HEK293 (cell line): ENCODE data around the gene FSHR.

ENCODE experiments used
- CTCF ChIA-PET: fragments of 350-600 bp; formaldehyde crosslinking; extraction: SDS; loops from one replicate; lab custom pipeline; 2021; ENCODE audit warnings: antibody characterized with exemption; lab: Yijun Ruan, JAX
- POLR2A ChIA-PET: fragments of 300-600 bp; formaldehyde crosslinking; extraction: SDS; loops from one replicate; lab custom pipeline; 2020; ENCODE audit warnings: antibody characterized with exemption, inconsistent platforms; lab: Yijun Ruan, JAX
- H3K27ac ChIP-seq: fragments of 200-500 bp; sonication (Bioruptor generic); 2 replicates; pipeline ENCODE4 v1.5.1; 2014; ENCODE audit warnings: low read depth, low read length, control low read depth, inconsistent platforms; ENCODE audit errors: extremely low read depth
- H3K36me3 ChIP-seq, 2 experiments: fragments of 200-500 bp in 1 of 2; sonication (Bioruptor generic) in 1 of 2; 1 replicate in 1 of 2; 2 replicates in 1 of 2; pipeline ENCODE4 v1.5.1; 2014 to 2017; ENCODE audit warnings: inconsistent platforms in 2 of 2, low read length in 2 of 2; ENCODE audit not compliant: control insufficient read depth in 2 of 2, insufficient read depth in 1 of 2
- H3K4me1 ChIP-seq: fragments of 200-500 bp; sonication (Bioruptor generic); 2 replicates; pipeline ENCODE4 v1.5.1; 2014; ENCODE audit warnings: mild to moderate bottlenecking, low read length, inconsistent platforms; ENCODE audit not compliant: control insufficient read depth, insufficient read depth
- H3K4me3 ChIP-seq: 2 replicates; pipeline ENCODE4 v1.5.1; 2011; ENCODE audit warnings: low read depth, mild to moderate bottlenecking, control low read depth, low read length, moderate library complexity
- H3K9me3 ChIP-seq: fragments of 200-500 bp; sonication (Bioruptor generic); 2 replicates; pipeline ENCODE4 v1.5.1; 2014; ENCODE audit warnings: low read depth, low read length, inconsistent platforms; ENCODE audit not compliant: control insufficient read depth, insufficient read depth
- GFI1B ChIP-seq: fragments of 450-650 bp; formaldehyde crosslinking; IDR thresholded peaks from 2 replicates; pipeline ENCODE4 v1.5.1; 2016; ENCODE audit warnings: missing biosample characterization, missing genetic modification characterization
- GLIS1 ChIP-seq: fragments of 450-650 bp; formaldehyde crosslinking; IDR thresholded peaks from 2 replicates; pipeline ENCODE4 v1.5.1; 2016; ENCODE audit warnings: missing biosample characterization, missing genetic modification characterization
- INSM2 ChIP-seq: fragments of 450-650 bp; formaldehyde crosslinking; IDR thresholded peaks from 2 replicates; pipeline ENCODE4 v1.5.1; 2016; ENCODE audit warnings: missing biosample characterization, missing genetic modification characterization
- KLF17 ChIP-seq: fragments of 450-650 bp; formaldehyde crosslinking; IDR thresholded peaks from 2 replicates; pipeline ENCODE4 v1.5.1; 2016; ENCODE audit warnings: missing biosample characterization, missing genetic modification characterization
- PBX3 ChIP-seq: sonication (generic); formaldehyde crosslinking; IDR thresholded peaks from 2 replicates; pipeline ENCODE4 v1.8.1; 2022; ENCODE audit warnings: mild to moderate bottlenecking, moderate library complexity, missing genetic modification reagents
- PRDM2 ChIP-seq: fragments of 450-650 bp; formaldehyde crosslinking; IDR thresholded peaks from 2 replicates; pipeline ENCODE4 v1.5.1; 2016; ENCODE audit warnings: missing biosample characterization, missing genetic modification characterization, borderline replicate concordance
- SCRT1 ChIP-seq: fragments of 450-650 bp; formaldehyde crosslinking; IDR thresholded peaks from 2 replicates; pipeline ENCODE4 v1.5.1; 2016; ENCODE audit warnings: missing biosample characterization, missing genetic modification characterization, borderline replicate concordance
- SP3 ChIP-seq: fragments of 450-650 bp; formaldehyde crosslinking; IDR thresholded peaks from 2 replicates; pipeline ENCODE4 v1.5.1; 2016; ENCODE audit warnings: missing biosample characterization, missing genetic modification characterization
- TSHZ1 ChIP-seq: fragments of 450-650 bp; formaldehyde crosslinking; IDR thresholded peaks from 2 replicates; pipeline ENCODE4 v1.5.1; 2016; ENCODE audit warnings: missing biosample characterization, missing genetic modification characterization, borderline replicate concordance
- ZFP69B ChIP-seq: fragments of 450-650 bp; formaldehyde crosslinking; IDR thresholded peaks from 2 replicates; pipeline ENCODE4 v1.5.1; 2016; ENCODE audit warnings: missing biosample characterization, missing genetic modification characterization
- ZNF174 ChIP-seq: fragments of 450-650 bp; formaldehyde crosslinking; IDR thresholded peaks from 2 replicates; pipeline ENCODE4 v1.5.0; 2017; ENCODE audit warnings: missing biosample characterization, mild to moderate bottlenecking, missing genetic modification characterization
- ZNF404 ChIP-seq: fragments of 450-650 bp; formaldehyde crosslinking; IDR thresholded peaks from 2 replicates; pipeline ENCODE4 v1.5.1; 2017; ENCODE audit warnings: missing biosample characterization, missing genetic modification characterization
- ZNF426 ChIP-seq: fragments of 450-650 bp; formaldehyde crosslinking; IDR thresholded peaks from 2 replicates; pipeline ENCODE4 v1.5.1; 2017; ENCODE audit warnings: missing biosample characterization, missing genetic modification characterization, mild to moderate bottlenecking, inconsistent platforms, moderate library complexity
- ZNF488 ChIP-seq: fragments of 450-650 bp; formaldehyde crosslinking; IDR thresholded peaks from 2 replicates; pipeline ENCODE4 v1.5.1; 2016; ENCODE audit warnings: missing biosample characterization, missing genetic modification characterization
- ZNF514 ChIP-seq: fragments of 450-650 bp; formaldehyde crosslinking; IDR thresholded peaks from 2 replicates; pipeline ENCODE4 v1.5.1; 2016; ENCODE audit warnings: missing biosample characterization, missing genetic modification characterization
- ZNF623 ChIP-seq: fragments of 450-650 bp; formaldehyde crosslinking; IDR thresholded peaks from 2 replicates; pipeline ENCODE4 v1.5.1; 2016; ENCODE audit warnings: missing biosample characterization, missing genetic modification characterization
- ZNF701 ChIP-seq: fragments of 450-650 bp; formaldehyde crosslinking; IDR thresholded peaks from 2 replicates; pipeline ENCODE4 v1.5.1; 2016; ENCODE audit warnings: missing biosample characterization, missing genetic modification characterization
- ZNF792 ChIP-seq: fragments of 450-650 bp; formaldehyde crosslinking; IDR thresholded peaks from 2 replicates; pipeline ENCODE4 v1.5.1; 2016; ENCODE audit warnings: missing biosample characterization, missing genetic modification characterization
- ZNF837 ChIP-seq: fragments of 450-650 bp; formaldehyde crosslinking; IDR thresholded peaks from 2 replicates; pipeline ENCODE4 v1.5.1; 2016; ENCODE audit warnings: missing biosample characterization, missing genetic modification characterization
- ZSCAN18 ChIP-seq: fragments of 450-650 bp; formaldehyde crosslinking; IDR thresholded peaks from 2 replicates; pipeline ENCODE4 v1.5.1; 2016; ENCODE audit warnings: missing biosample characterization, missing genetic modification characterization

Gene FSHR

GRCh38 chr2:49177194-49177593 lies 22.9 kb upstream of the FSHR start:
- Histone ChIP-seq H3K27ac (no peak overlapping the region), H3K4me3 (no peak overlapping the region), H3K9me3 (no peaks in the 10 kb centered on the region), H3K4me1 (no peaks in the 10 kb centered on the region), H3K36me3 (no peaks in the 10 kb centered on the region)
- CTCF ChIA-PET, result no interaction called here
- POLR2A ChIA-PET, result no interaction called here
- no peak for TF ChIP-seq PRDM2 (tag by site-specific recombination)
- no peak for TF ChIP-seq ZNF426 (tag by site-specific recombination)
- TF ChIP-seq ZNF792 (tag by site-specific recombination), result no peak
- no peak for TF ChIP-seq KLF17 (tag by site-specific recombination)
- no peak for TF ChIP-seq PBX3 (CRISPR knock-in tag)
- TF ChIP-seq ZNF514 (tag by site-specific recombination), result no peak
- TF ChIP-seq ZNF701, result no peak
- no peak for TF ChIP-seq INSM2 (tag by site-specific recombination)
- TF ChIP-seq SP3 (tag by site-specific recombination), result no peak
- TF ChIP-seq TSHZ1, result no peak
- TF ChIP-seq GFI1B, result no peak
- TF ChIP-seq ZSCAN18 (tag by site-specific recombination), result no peak
- TF ChIP-seq ZFP69B (tag by site-specific recombination), result no peak
- no peak for TF ChIP-seq ZNF623 (tag by site-specific recombination)
- no peak for TF ChIP-seq ZNF404 (tag by site-specific recombination)
- TF ChIP-seq ZNF174, result no peak
- no peak for TF ChIP-seq GLIS1
- no peak for TF ChIP-seq SCRT1 (tag by site-specific recombination)
- no peak for TF ChIP-seq ZNF488 (tag by site-specific recombination)
- TF ChIP-seq ZNF837, result no peak
